Keratinocyte (primary cell): ENCODE data around the gene ASB14. TPM values are rescaled to one million over a fixed set of nuclear protein-coding genes. Genes with fewer than 3 reads are reported as not detected.

Source experiments
- DNase-seq: peaks from one replicate; pipeline ENCODE4 v3.0.0-alpha.2; 2011; ENCODE audit warnings: low read depth, missing footprints, low spot score
- FAIRE-seq: peaks from 2 replicates; lab custom pipeline; 2011; peaks lifted over from hg19 to GRCh38; lab: Jason Lieb, UNC
- H2AFZ ChIP-seq: 2 replicates; pipeline ENCODE4 v1.6.0; 2012; ENCODE audit warnings: low read length, control low read depth, inconsistent platforms; ENCODE audit not compliant: control insufficient read depth
- H3K27ac ChIP-seq: 2 replicates; pipeline ENCODE4 v1.5.1; 2011; ENCODE audit warnings: low read length; ENCODE audit not compliant: control insufficient read depth, insufficient read depth
- H3K27me3 ChIP-seq: 3 replicates; pipeline ENCODE4 v1.6.0; 2011; ENCODE audit warnings: low read length; ENCODE audit not compliant: control insufficient read depth, insufficient read depth; ENCODE audit errors: extremely low read depth
- H3K36me3 ChIP-seq, 2 experiments: 2 replicates in 1 of 2; 3 replicates in 1 of 2; pipeline ENCODE4 v1.5.1; 2011; ENCODE audit warnings: low read length in 2 of 2, mild to moderate bottlenecking in 1 of 2; ENCODE audit not compliant: control insufficient read depth in 2 of 2, insufficient read depth in 2 of 2; ENCODE audit errors: extremely low read depth in 1 of 2
- H3K4me1 ChIP-seq: 3 replicates; pipeline ENCODE4 v1.5.1; 2011; ENCODE audit warnings: low read length; ENCODE audit not compliant: control insufficient read depth, insufficient read depth; ENCODE audit errors: extremely low read depth
- H3K4me2 ChIP-seq: 3 replicates; pipeline ENCODE4 v1.6.0; 2011; ENCODE audit warnings: low read depth, low read length; ENCODE audit not compliant: control insufficient read depth, insufficient read depth; ENCODE audit errors: extremely low read depth
- H3K4me3 ChIP-seq, 3 experiments: fragments of 200-600 bp in 1 of 3; sonication (generic) in 1 of 3; 2 replicates in 2 of 3; 3 replicates in 1 of 3; pipeline ENCODE4 v1.5.1; 2011 to 2016; ENCODE audit warnings: low read length in 3 of 3, mild to moderate bottlenecking in 3 of 3, control low read depth in 2 of 3, inconsistent platforms in 1 of 3, low read depth in 1 of 3, mixed read lengths in 1 of 3, mixed run types in 1 of 3, moderate library complexity in 1 of 3; ENCODE audit not compliant: control insufficient read depth in 2 of 3, insufficient read depth in 2 of 3; ENCODE audit errors: extremely low read depth in 1 of 3
- H3K79me2 ChIP-seq: 2 replicates; pipeline ENCODE4 v1.6.0; 2012; ENCODE audit warnings: low read length; ENCODE audit not compliant: control insufficient read depth, insufficient read depth
- H3K9ac ChIP-seq: 3 replicates; pipeline ENCODE4 v1.6.0; 2011; ENCODE audit warnings: low read length; ENCODE audit not compliant: control insufficient read depth, insufficient read depth; ENCODE audit errors: extremely low read depth
- H3K9me1 ChIP-seq: 3 replicates; pipeline ENCODE4 v1.6.0; 2011; ENCODE audit warnings: low read length; ENCODE audit not compliant: control insufficient read depth, insufficient read depth; ENCODE audit errors: extremely low read depth
- H3K9me3 ChIP-seq: 2 replicates; pipeline ENCODE4 v1.5.1; 2012; ENCODE audit warnings: low read depth, low read length; ENCODE audit not compliant: control insufficient read depth
- H4K20me1 ChIP-seq: 3 replicates; pipeline ENCODE4 v1.6.0; 2011; ENCODE audit warnings: low read length; ENCODE audit not compliant: control insufficient read depth, insufficient read depth; ENCODE audit errors: extremely low read depth
- EZH2 ChIP-seq: IDR thresholded peaks from one replicate; pipeline ENCODE4 v1.6.1; 2012; ENCODE audit warnings: inconsistent platforms, mild to moderate bottlenecking, low read length, moderate library complexity
- dilution Hi-C: fragments of 300-500 bp; cut with MboI; formaldehyde crosslinking; loops from one replicate; pipeline ENCODE4 v1.7.0; 2020; ENCODE audit warnings: low sequenced_read_pairs; ENCODE audit not compliant: extremely low pct_ligation_motif_present
- polyA plus RNA-seq, 5 experiments: library from polyadenylated mRNA; depleted of rRNA in 3 of 5; stranded (reverse) in 3 of 5; stranded (forward) in 1 of 5; unstranded in 1 of 5; fragments of >200 nt; gene quantifications; 1 replicate in 1 of 5; 2 replicates in 3 of 5; 3 replicates in 1 of 5; pipeline versions ENCODE4 v1.2.1 to v1.2.3, GENCODE V29; 2011 to 2012; ENCODE audit warnings: missing spikeins in 2 of 5, low read depth in 1 of 5, low replicate concordance in 1 of 5
- TF ChIP-seq, protein P1 (sequence below), 3 experiments: IDR thresholded peaks in 1 of 3; conservative IDR thresholded peaks in 1 of 3; optimal IDR thresholded peaks in 1 of 3; 2 replicates in 2 of 3; 3 replicates in 1 of 3; pipeline versions ENCODE3 to v1.5.1; 2011; ENCODE audit warnings: low read length in 3 of 3, mild to moderate bottlenecking in 3 of 3, moderate library complexity in 2 of 3, control low read depth in 1 of 3, inconsistent platforms in 1 of 3; ENCODE audit not compliant: insufficient read depth in 2 of 3; ENCODE audit errors: extremely low read depth in 1 of 3

ASB14 gene
- polyA plus RNA-seq, 1 donor (not counting 4 experiments of a cell fraction or from before 2014, with no cell fraction given), result not detected

DNA sequence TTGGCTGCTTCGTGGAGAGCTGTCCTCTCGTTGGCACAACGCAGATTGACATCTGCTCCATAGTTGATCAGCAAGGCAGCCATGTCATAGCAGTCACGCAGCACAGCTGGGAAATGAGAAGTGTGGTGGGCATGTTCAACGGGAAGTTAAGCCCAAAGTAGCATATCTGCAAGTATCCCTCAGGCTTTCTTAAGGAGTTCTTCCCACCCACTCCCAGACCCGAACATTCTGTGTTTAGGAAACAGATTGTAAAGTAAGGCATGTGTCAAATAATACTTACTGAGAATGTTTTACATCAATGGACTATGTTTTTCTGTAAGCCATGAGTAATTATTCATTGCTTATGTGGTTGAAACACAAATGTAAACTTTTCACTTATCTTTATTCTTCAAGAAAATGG is 9.2 kb downstream of the ASB14 start:
- Histone ChIP-seq H4K20me1 (no peaks in the 10 kb centered on the region), H2AFZ (no peak overlapping the region), H3K4me1 (no peaks in the 10 kb centered on the region), H3K9me1 (no peaks in the 10 kb centered on the region), H3K9ac (no peak overlapping the region), H3K9me3 (no peaks in the 10 kb centered on the region), H3K27ac (no peak overlapping the region), H3K79me2 (no peaks in the 10 kb centered on the region), H3K27me3 (no peaks in the 10 kb centered on the region), H3K4me3 (no peak overlapping the region), H3K4me2 (no peak overlapping the region), H3K36me3 (no peaks in the 10 kb centered on the region)
- FAIRE-seq (no peak), DNase-seq (no peak)
- TF ChIP-seq, protein P1, sequence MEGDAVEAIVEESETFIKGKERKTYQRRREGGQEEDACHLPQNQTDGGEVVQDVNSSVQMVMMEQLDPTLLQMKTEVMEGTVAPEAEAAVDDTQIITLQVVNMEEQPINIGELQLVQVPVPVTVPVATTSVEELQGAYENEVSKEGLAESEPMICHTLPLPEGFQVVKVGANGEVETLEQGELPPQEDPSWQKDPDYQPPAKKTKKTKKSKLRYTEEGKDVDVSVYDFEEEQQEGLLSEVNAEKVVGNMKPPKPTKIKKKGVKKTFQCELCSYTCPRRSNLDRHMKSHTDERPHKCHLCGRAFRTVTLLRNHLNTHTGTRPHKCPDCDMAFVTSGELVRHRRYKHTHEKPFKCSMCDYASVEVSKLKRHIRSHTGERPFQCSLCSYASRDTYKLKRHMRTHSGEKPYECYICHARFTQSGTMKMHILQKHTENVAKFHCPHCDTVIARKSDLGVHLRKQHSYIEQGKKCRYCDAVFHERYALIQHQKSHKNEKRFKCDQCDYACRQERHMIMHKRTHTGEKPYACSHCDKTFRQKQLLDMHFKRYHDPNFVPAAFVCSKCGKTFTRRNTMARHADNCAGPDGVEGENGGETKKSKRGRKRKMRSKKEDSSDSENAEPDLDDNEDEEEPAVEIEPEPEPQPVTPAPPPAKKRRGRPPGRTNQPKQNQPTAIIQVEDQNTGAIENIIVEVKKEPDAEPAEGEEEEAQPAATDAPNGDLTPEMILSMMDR (optimal IDR thresholded peaks at IDR 0.05 in 1 of 3, IDR thresholded peaks at IDR 0.05 in 1 of 3, conservative IDR thresholded peaks at IDR 0.05 in 1 of 3; ENCODE audit: extremely low read depth in 1 of 3, insufficient read depth in 2 of 3, low read length in 3 of 3), result no peak
- no peak for TF ChIP-seq EZH2
- dilution Hi-C loops, result no loop called here

DNA sequence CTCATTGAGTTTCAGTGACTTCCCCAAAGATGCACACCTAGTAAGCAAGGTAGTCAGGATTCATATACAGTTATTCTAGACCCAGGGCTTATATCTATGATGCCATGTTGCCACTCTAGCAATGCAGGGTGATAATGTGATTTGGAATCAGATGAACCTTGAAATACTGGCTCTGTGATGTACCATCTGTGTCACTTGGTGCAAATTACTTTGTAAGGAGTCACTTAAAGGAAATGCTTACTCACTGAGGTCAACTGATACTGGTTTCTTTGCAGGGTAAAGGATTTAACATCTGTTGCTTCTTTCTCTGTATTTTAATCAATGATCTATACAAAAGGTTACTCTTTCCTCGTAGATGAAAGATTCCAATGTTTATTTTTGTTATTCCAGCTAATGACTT is 10.8 kb downstream of the ASB14 start:
- Histone ChIP-seq H3K4me2 (no peak overlapping the region), H4K20me1 (no peaks in the 10 kb centered on the region), H3K9me3 (no peaks in the 10 kb centered on the region), H3K9me1 (no peaks in the 10 kb centered on the region), H3K4me1 (no peaks in the 10 kb centered on the region), H3K9ac (no peak overlapping the region), H3K79me2 (no peaks in the 10 kb centered on the region), H3K36me3 (no peaks in the 10 kb centered on the region), H2AFZ (no peak overlapping the region), H3K4me3 (no peak overlapping the region), H3K27me3 (no peaks in the 10 kb centered on the region), H3K27ac (no peak overlapping the region)
- FAIRE-seq (no peak), DNase-seq (no peak)
- dilution Hi-C loops, result no loop called here
- no peak for TF ChIP-seq EZH2
- TF ChIP-seq, protein P1 (optimal IDR thresholded peaks at IDR 0.05 in 1 of 3, IDR thresholded peaks at IDR 0.05 in 1 of 3, conservative IDR thresholded peaks at IDR 0.05 in 1 of 3; ENCODE audit: extremely low read depth in 1 of 3, insufficient read depth in 2 of 3, low read length in 3 of 3), result no peak
